BE2C (cell line): ENCODE results near the gene OAS2.
A peak's percentile ranks its signal among the peaks of the same experiment; 100 is the strongest.
"Not testable (repeated sequence)": the region's sequence is repeated elsewhere in the genome, so short reads cannot be mapped to it uniquely, and the experiment has no call there.

Experiments used
- DNase-seq: peaks from one replicate; pipeline ENCODE4 v3.0.0-alpha.2; 2020
- H3K27me3 ChIP-seq: fragments of 250-450 bp; sonication (Bioruptor Pico); 2 replicates; pipeline ENCODE4 v1.5.1; 2020; ENCODE audit warnings: mild to moderate bottlenecking
- H3K36me3 ChIP-seq: fragments of 250-450 bp; sonication (Bioruptor Pico); 2 replicates; pipeline ENCODE4 v1.5.1; 2020; ENCODE audit warnings: mild to moderate bottlenecking
- H3K4me1 ChIP-seq: fragments of 250-450 bp; sonication (Bioruptor Pico); 2 replicates; pipeline ENCODE4 v1.5.1; 2020
- H3K4me3 ChIP-seq: 2 replicates; pipeline ENCODE4 v1.5.1; 2011; ENCODE audit warnings: low read depth, low read length
- H3K9me3 ChIP-seq: fragments of 250-450 bp; sonication (Bioruptor Pico); 2 replicates; pipeline ENCODE4 v1.5.1; 2020
- CTCF ChIP-seq: IDR thresholded peaks from 2 replicates; pipeline ENCODE4 v1.5.1; 2012; ENCODE audit warnings: mild to moderate bottlenecking, low read depth, low read length

The OAS2 gene

GRCh38 chr12:112946236-112947000 is 31.9 kb upstream of the OAS2 start:
- H3K4me3 ChIP-seq: no peak overlapping the region
- H3K4me1 ChIP-seq: no peaks in the 10 kb centered on the region; the same call in 1 of the 2 replicates
- no peak for DNase-seq
- no peaks in the 10 kb centered on the region for H3K9me3 ChIP-seq
- H3K36me3 ChIP-seq: peaks cover 54% of the 10 kb centered on the region
- TF ChIP-seq CTCF: no peak
- H3K27me3 ChIP-seq: no peaks in the 10 kb centered on the region; the same call in 1 of the 2 replicates

- no peak for DNase-seq
- no peak for TF ChIP-seq CTCF
- Histone ChIP-seq H3K27me3 (no peaks in the 10 kb centered on the region; the same call in 1 of the 2 replicates), H3K4me3 (no peak overlapping the region), H3K36me3 (peaks cover 56% of the 10 kb centered on the region), H3K4me1 (no peaks in the 10 kb centered on the region; the same call in 1 of the 2 replicates), H3K9me3 (no peaks in the 10 kb centered on the region)
These were observed 31.0 kb upstream of the OAS2 start for GRCh38 chr12:112947314-112947713.

- no peak for TF ChIP-seq CTCF
- no peaks in the 10 kb centered on the region; the same call in 1 of the 2 replicates for H3K27me3 ChIP-seq
- no peaks in the 10 kb centered on the region for H3K9me3 ChIP-seq
These were observed 30.6 kb upstream of the OAS2 start for GRCh38 chr12:112947761-112948160.

GRCh38 chr12:112948806-112949205 is 29.5 kb upstream of the OAS2 start:
- no peak for DNase-seq
- TF ChIP-seq CTCF: no peak
- H3K27me3 ChIP-seq: no peaks in the 10 kb centered on the region; the same call in 1 of the 2 replicates
- H3K36me3 ChIP-seq: peaks cover 53% of the 10 kb centered on the region
- no peaks in the 10 kb centered on the region; the same call in 1 of the 2 replicates for H3K4me1 ChIP-seq
- H3K4me3 ChIP-seq: no peak overlapping the region
- no peaks in the 10 kb centered on the region for H3K9me3 ChIP-seq

More at GRCh38 chr12:112947761-112948160, 30.6 kb upstream of the OAS2 start:
- H3K36me3 ChIP-seq: peaks cover 58% of the 10 kb centered on the region
- H3K4me3 ChIP-seq: no peak overlapping the region
- no peaks in the 10 kb centered on the region; the same call in 1 of the 2 replicates for H3K4me1 ChIP-seq
- no peak for DNase-seq

GRCh38 chr12:112950701-112951100 is 27.6 kb upstream of the OAS2 start:
- no peaks in the 10 kb centered on the region; the same call in 1 of the 2 replicates for H3K27me3 ChIP-seq
- DNase-seq: peak; percentile 35
- H3K36me3 ChIP-seq: peaks cover 41% of the 10 kb centered on the region
- TF ChIP-seq CTCF: 0 out of 2 replicates have a peak, but pooled peaks have one; percentile 3
- H3K4me3 ChIP-seq: no peak overlapping the region
- no peaks in the 10 kb centered on the region; the same call in 1 of the 2 replicates for H3K4me1 ChIP-seq
- no peaks in the 10 kb centered on the region for H3K9me3 ChIP-seq

GRCh38 chr12:112957125-112957524 is 21.2 kb upstream of the OAS2 start:
- Histone ChIP-seq H3K9me3 (peaks cover 11% of the 10 kb centered on the region; the same call in 1 of the 2 replicates), H3K36me3 (peaks cover 38% of the 10 kb centered on the region)
- not testable (repeated sequence) for DNase-seq, H3K27me3 ChIP-seq, H3K4me1 ChIP-seq, H3K4me3 ChIP-seq
